ENCODE data around the gene FYTTD1.
"Not testable (repeated sequence)": the region's sequence is repeated elsewhere in the genome, so short reads cannot be mapped to it uniquely, and the experiment has no call there.

Gene FYTTD1
- 92.5 reads per million, percentile 81 among the genes with 10 or more reads in this experiment for total RNA-seq

GRCh38 chr3:197749601-197750395 is at the start of gene FYTTD1:
Gene FYTTD1, plus strand, starts transcription at chr3:197749883. Its CDS starts 89 bp downstream, at chr3:197749972.
- DNase-seq = peak; percentile 82

GRCh38 chr3:197700095-197700494 is 49.6 kb upstream of the FYTTD1 start:
- no peak for DNase-seq

GRCh38 chr3:197701841-197702240 is 47.8 kb upstream of the FYTTD1 start:
- DNase-seq = no peak

GRCh38 chr3:197706658-197707057 is 43.0 kb upstream of the FYTTD1 start:
- no peak for DNase-seq

- no peak for DNase-seq
These were observed 40.5 kb upstream of the FYTTD1 start for GRCh38 chr3:197709135-197709534.

GRCh38 chr3:197710965-197711364 is 38.7 kb upstream of the FYTTD1 start:
- DNase-seq = not testable (repeated sequence)

- peak; percentile 88 for DNase-seq
These were observed 37.5 kb upstream of the FYTTD1 start for GRCh38 chr3:197711973-197712707.

GRCh38 chr3:197713477-197713822 is 36.2 kb upstream of the FYTTD1 start:
- no peak for DNase-seq

GRCh38 chr3:197714251-197714650 is 35.4 kb upstream of the FYTTD1 start:
- DNase-seq = no peak

GRCh38 chr3:197718891-197719290 is 30.8 kb upstream of the FYTTD1 start:
- no peak for DNase-seq

GRCh38 chr3:197720694-197721093 is 29.0 kb upstream of the FYTTD1 start:
- DNase-seq = no peak

- DNase-seq = no peak
These were observed 26.9 kb upstream of the FYTTD1 start for GRCh38 chr3:197722734-197723133.

GRCh38 chr3:197727878-197728277 is 21.8 kb upstream of the FYTTD1 start:
- DNase-seq = not testable (repeated sequence)

- no peak for DNase-seq
These were observed 21.2 kb upstream of the FYTTD1 start for GRCh38 chr3:197728487-197728886.

GRCh38 chr3:197730200-197730599 is 19.5 kb upstream of the FYTTD1 start:
- DNase-seq = no peak

GRCh38 chr3:197730770-197731169 is 18.9 kb upstream of the FYTTD1 start:
- not testable (repeated sequence) for DNase-seq

GRCh38 chr3:197731483-197731882 is 18.2 kb upstream of the FYTTD1 start:
- not testable (repeated sequence) for DNase-seq

- no peak for DNase-seq
These were observed 16.6 kb upstream of the FYTTD1 start for GRCh38 chr3:197733042-197733441.

- DNase-seq = no peak
These were observed 14.9 kb upstream of the FYTTD1 start for GRCh38 chr3:197734667-197735318.

GRCh38 chr3:197736010-197736490 is 13.6 kb upstream of the FYTTD1 start:
- peak; percentile 26 for DNase-seq

GRCh38 chr3:197736491-197737318 is 13.0 kb upstream of the FYTTD1 start, which contains the start of gene RUBCN:
Gene RUBCN, minus strand, starts transcription at chr3:197736904. Its CDS starts 185 bp downstream, at chr3:197736719.
- DNase-seq = peak; percentile 91

- no peak for DNase-seq
These were observed 12.4 kb upstream of the FYTTD1 start for GRCh38 chr3:197737319-197737649.

Data from effector CD4-positive, alpha-beta T cell (primary cell).